ENCODE measurements around the gene GARIN5B. TPM values are rescaled to one million over a fixed set of nuclear protein-coding genes. Genes with fewer than 3 reads are reported as not detected.

Gene GARIN5B
- total and polyA plus RNA-seq, 2 donors (not counting 1 experiment from before 2014, with no cell fraction given): not detected

DNA sequence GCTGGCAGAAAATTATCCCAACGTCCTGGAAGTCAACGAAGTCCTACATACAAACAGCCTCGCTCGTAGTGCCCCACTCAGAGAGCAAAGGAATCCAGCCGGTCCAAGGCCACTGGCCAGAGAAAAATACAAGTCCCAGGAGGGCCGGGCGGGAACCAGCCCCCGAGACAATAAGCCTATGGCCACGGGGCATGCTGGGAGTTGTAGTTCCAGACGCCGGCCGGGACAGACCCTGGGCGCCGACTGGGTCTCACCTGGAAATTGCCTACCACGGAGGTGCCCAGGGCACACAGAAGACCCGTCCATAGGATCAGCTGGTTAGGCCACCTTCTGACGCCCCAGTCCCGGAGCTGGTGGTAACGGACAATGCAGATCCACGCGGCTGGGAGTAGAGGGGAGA, 43.3 kb downstream of the GARIN5B start:
- H3K4me1 Mint-ChIP-seq: no peaks in the 10 kb centered on the region
- intact Hi-C loops (cut with micrococcal nuclease): no loop called here
- H2AFZ ChIP-seq (ENCODE audit: insufficient read depth, low read depth, low read length, poor library complexity, severe bottlenecking): no peak overlapping the region
- H3K27me3 Mint-ChIP-seq: peaks cover 16% of the 10 kb centered on the region
- ChIA-PET POLR2A (no interaction called here), CTCF (no interaction called here)
- H3K9me3 Mint-ChIP-seq (ENCODE audit: insufficient read depth): no peaks in the 10 kb centered on the region
- DNase-seq (no peak), ATAC-seq (ENCODE audit: low read depth) (no peak)
- H3K9ac ChIP-seq (ENCODE audit: low read length): no peak overlapping the region
- H3K27ac ChIP-seq (ENCODE audit: low read length in 2 of 2): no peak overlapping the region
- TF ChIP-seq CTCF (IDR thresholded peaks at IDR 0.05): no peak
- TF ChIP-seq EZH2 (IDR thresholded peaks at IDR 0.05; ENCODE audit: borderline replicate concordance, insufficient read depth, low read depth, low read length, poor library complexity, severe bottlenecking): no peak
- H3K27me3 ChIP-seq (replicated peaks in 1 of 4; ENCODE audit: control extremely low read depth in 1 of 4, control insufficient read depth in 3 of 4, insufficient read depth in 4 of 4, low read length in 3 of 4): peaks cover 0 to 8% (median under 1%) of the 10 kb centered on the region in 4 experiments
- no peak overlapping the region for H3K4me3 ChIP-seq (ENCODE audit: control extremely low read depth in 1 of 5, extremely low read depth in 1 of 5, insufficient read depth in 1 of 5, low read depth in 2 of 5, low read length in 4 of 5)
- H3K36me3 ChIP-seq (replicated peaks in 1 of 2; ENCODE audit: control extremely low read depth in 1 of 2, control insufficient read depth in 1 of 2, extremely low read depth in 1 of 2, insufficient read depth in 2 of 2, low read length in 1 of 2): no peaks in the 10 kb centered on the region
- 88% methylated on average over 21 of the region's 21 CpGs for WGBS (ENCODE audit: insufficient coverage)
- H3K27ac Mint-ChIP-seq: no peak overlapping the region
- no peaks in the 10 kb centered on the region for H3K79me2 ChIP-seq (ENCODE audit: control insufficient read depth, insufficient read depth, low read length)
- H4K20me1 ChIP-seq (ENCODE audit: control insufficient read depth, insufficient read depth, low read length, poor library complexity, severe bottlenecking): no peaks in the 10 kb centered on the region
- H3K4me2 ChIP-seq (replicated peaks; ENCODE audit: low read depth, low read length, poor library complexity, severe bottlenecking): no peak overlapping the region
- H3K4me3 Mint-ChIP-seq: no peak overlapping the region
- peaks cover 0 to under 1% of the 10 kb centered on the region in 2 donors for H3K4me1 ChIP-seq (ENCODE audit: control insufficient read depth in 2 of 2, insufficient read depth in 2 of 2, low read length in 2 of 2)
- peaks cover 0 to 3% (median 0%) of the 10 kb centered on the region in 3 donors for H3K9me3 ChIP-seq (ENCODE audit: control extremely low read depth in 1 of 3, control insufficient read depth in 2 of 3, insufficient read depth in 1 of 3, low read length in 2 of 3)

DNA sequence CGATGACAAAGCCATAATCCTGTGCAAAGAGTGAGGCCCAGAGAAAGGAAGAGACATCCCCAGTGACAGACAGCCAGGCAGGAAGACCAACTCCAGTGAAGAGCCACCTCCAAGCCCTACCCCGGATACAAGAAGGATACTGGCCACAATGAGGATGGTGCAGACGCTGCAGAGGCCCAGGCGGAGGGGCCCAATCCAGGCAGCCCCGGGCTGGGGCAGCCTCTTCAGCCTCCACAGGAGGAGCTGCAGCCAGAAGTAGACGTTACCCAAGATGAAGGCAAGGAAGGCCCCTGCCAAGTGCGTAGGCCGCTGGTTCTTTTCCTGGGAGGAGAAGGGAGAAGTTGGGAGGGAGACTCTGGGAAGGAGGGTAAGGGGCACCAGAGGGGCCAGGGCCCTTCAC, 46.4 kb downstream of the GARIN5B start:
- ChIA-PET CTCF (no interaction called here), POLR2A (no interaction called here)
- Histone ChIP-seq H3K36me3 (replicated peaks in 1 of 2; ENCODE audit: control extremely low read depth in 1 of 2, control insufficient read depth in 1 of 2, extremely low read depth in 1 of 2, insufficient read depth in 2 of 2, low read length in 1 of 2) (no peaks in the 10 kb centered on the region), H3K79me2 (ENCODE audit: control insufficient read depth, insufficient read depth, low read length) (no peaks in the 10 kb centered on the region), H3K9me3 (ENCODE audit: control extremely low read depth in 1 of 3, control insufficient read depth in 2 of 3, insufficient read depth in 1 of 3, low read length in 2 of 3) (no peaks in the 10 kb centered on the region), H3K9ac (ENCODE audit: low read length) (no peak overlapping the region), H3K27me3 (replicated peaks in 1 of 4; ENCODE audit: control extremely low read depth in 1 of 4, control insufficient read depth in 3 of 4, insufficient read depth in 4 of 4, low read length in 3 of 4) (peaks cover 0 to 4% (median 0%) of the 10 kb centered on the region in 4 experiments), H3K4me1 (ENCODE audit: control insufficient read depth in 2 of 2, insufficient read depth in 2 of 2, low read length in 2 of 2) (no peaks in the 10 kb centered on the region), H3K4me2 (replicated peaks; ENCODE audit: low read depth, low read length, poor library complexity, severe bottlenecking) (no peak overlapping the region), H3K27ac (ENCODE audit: low read length in 2 of 2) (no peak overlapping the region), H2AFZ (ENCODE audit: insufficient read depth, low read depth, low read length, poor library complexity, severe bottlenecking) (no peak overlapping the region), H3K4me3 (ENCODE audit: control extremely low read depth in 1 of 5, extremely low read depth in 1 of 5, insufficient read depth in 1 of 5, low read depth in 2 of 5, low read length in 4 of 5) (no peak overlapping the region), H4K20me1 (ENCODE audit: control insufficient read depth, insufficient read depth, low read length, poor library complexity, severe bottlenecking) (no peaks in the 10 kb centered on the region)
- ATAC-seq (ENCODE audit: low read depth) (no peak), DNase-seq (no peak)
- Mint-ChIP-seq H3K27me3 (peaks cover 1% of the 10 kb centered on the region), H3K9me3 (ENCODE audit: insufficient read depth) (no peaks in the 10 kb centered on the region), H3K4me1 (no peaks in the 10 kb centered on the region), H3K4me3 (no peak overlapping the region), H3K27ac (no peak overlapping the region)
- no peak for TF ChIP-seq CTCF (IDR thresholded peaks at IDR 0.05)
- no peak for TF ChIP-seq EZH2 (IDR thresholded peaks at IDR 0.05; ENCODE audit: borderline replicate concordance, insufficient read depth, low read depth, low read length, poor library complexity, severe bottlenecking)
- intact Hi-C loops (cut with micrococcal nuclease): no loop called here
- 91% methylated on average over 7 of the region's 8 CpGs for WGBS (ENCODE audit: insufficient coverage)

Measured in B cell (primary cell).